Measurements from ENCODE around the gene LAMB3.

- TF ChIP-seq YY1 (IDR thresholded peaks at IDR 0.05; ENCODE audit: insufficient read depth, insufficient read length) (no peak), ZNF274 (IDR thresholded peaks at IDR 0.05; ENCODE audit: low read depth, low read length) (no peak)
Measured at GRCh38 chr1:209617047-209617673, 35.1 kb downstream of the LAMB3 start.
